K562 (cell line): ENCODE measurements around the gene SLC37A4. TPM values are rescaled to one million over a fixed set of nuclear protein-coding genes. Genes with fewer than 3 reads are reported as not detected.
"Not testable (repeated sequence)": the region's sequence is repeated elsewhere in the genome, so short reads cannot be mapped to it uniquely, and the experiment has no call there.

ENCODE experiments used
- ATAC-seq: fragments of 200-7000 bp; cut with Tn5 transposase; 3 replicates; pipeline ENCODE4 v1.9.1; 2020; ENCODE audit warnings: moderate library complexity
- BruUV-seq: library from RNA; stranded (reverse); fragments of 400-500 nt; replicated peaks from 2 replicates; lab custom pipeline; 2021; lab: Mats Ljungman, UMichigan
- CTCF ChIA-PET: fragments of 300-600 bp; formaldehyde crosslinking; extraction: SDS; loops from one replicate; lab custom pipeline; 2021; ENCODE audit warnings: low intra/inter-chr PET ratio; lab: Yijun Ruan, JAX
- POLR2A ChIA-PET: fragments of 300-600, 350-650 bp; sonication (Branson Sonifier 250); formaldehyde crosslinking; extraction: SDS; loops from one replicate; lab custom pipeline; 2021; ENCODE audit warnings: antibody characterized with exemption, inconsistent platforms; lab: Yijun Ruan, JAX
- DNase-seq, 4 experiments: peaks; one replicate each; pipeline versions ENCODE4 v3.0.0 to v3.0.0-alpha.2; 2011 to 2018; ENCODE audit warnings: low spot score in 3 of 4, mixed read lengths in 3 of 4; ENCODE audit errors: extremely low read depth in 1 of 4
- FAIRE-seq: peaks from 2 replicates; lab custom pipeline; 2011; peaks lifted over from hg19 to GRCh38; lab: Jason Lieb, UNC
- H2AFZ ChIP-seq: 2 replicates; pipeline ENCODE4 v1.6.0; 2011; ENCODE audit warnings: low read depth, low read length, control low read depth, inconsistent platforms
- H3K27ac ChIP-seq: fragments of 200-600 bp; 3 replicates; pipeline ENCODE4 v1.8.0; 2011; ENCODE audit warnings: low read depth, mild to moderate bottlenecking, control low read depth, inconsistent platforms, low read length, moderate library complexity, mixed read lengths; ENCODE audit errors: extremely low read depth
- H3K27me3 ChIP-seq, 2 experiments: fragments of 300-600 bp in 1 of 2; 2 replicates in 1 of 2; 3 replicates in 1 of 2; pipeline versions ENCODE4 v1.6.0 to v1.8.0; 2011; ENCODE audit warnings: inconsistent platforms in 2 of 2, low read length in 2 of 2, mild to moderate bottlenecking in 1 of 2, mixed read lengths in 1 of 2, moderate library complexity in 1 of 2; ENCODE audit not compliant: control insufficient read depth in 2 of 2, insufficient read depth in 2 of 2
- H3K36me3 ChIP-seq: fragments of 300-600 bp; 3 replicates; pipeline ENCODE4 v1.8.0; 2011; ENCODE audit warnings: mild to moderate bottlenecking, low read length, inconsistent platforms; ENCODE audit not compliant: control insufficient read depth, insufficient read depth
- H3K4me1 ChIP-seq, 2 experiments: fragments of 200-600 bp in 1 of 2; replicated peaks in 1 of 2; 2 replicates in 1 of 2; 3 replicates in 1 of 2; pipeline versions ENCODE4 v1.5.1 to v1.8.0; 2011; ENCODE audit warnings: inconsistent platforms in 2 of 2, low read length in 2 of 2, mild to moderate bottlenecking in 1 of 2, mixed read lengths in 1 of 2, moderate library complexity in 1 of 2; ENCODE audit not compliant: control insufficient read depth in 2 of 2, insufficient read depth in 2 of 2
- H3K4me2 ChIP-seq: 2 replicates; pipeline ENCODE4 v1.6.1; 2011; ENCODE audit warnings: low read length, control low read depth, inconsistent platforms, mixed read lengths; ENCODE audit not compliant: insufficient read depth
- H3K4me3 ChIP-seq: fragments of 200-600 bp; sonication (generic), shearing (Covaris generic); 2 replicates; pipeline ENCODE4 v1.5.1; 2016; ENCODE audit warnings: control low read depth, inconsistent platforms
- H3K79me2 ChIP-seq: fragments of 200-600 bp; 3 replicates; pipeline ENCODE4 v1.8.0; 2011; ENCODE audit warnings: low read length, inconsistent platforms; ENCODE audit not compliant: control insufficient read depth, insufficient read depth
- H3K9ac ChIP-seq, 2 experiments: 2 replicates each; pipeline versions ENCODE4 v1.6.0 to v1.6.1; 2011; ENCODE audit warnings: low read depth in 2 of 2, low read length in 2 of 2, control low read depth in 1 of 2, inconsistent platforms in 1 of 2, mild to moderate bottlenecking in 1 of 2, mixed read lengths in 1 of 2; ENCODE audit not compliant: insufficient read depth in 1 of 2
- H3K9me1 ChIP-seq: one replicate; pipeline ENCODE4 v1.6.0; 2011; ENCODE audit warnings: inconsistent platforms, mild to moderate bottlenecking, low read length, moderate library complexity; ENCODE audit not compliant: control insufficient read depth, insufficient read depth
- H3K9me3 ChIP-seq: replicated peaks from 2 replicates; pipeline ENCODE4 v1.5.1; 2011; ENCODE audit warnings: low read depth, low read length, inconsistent platforms; ENCODE audit not compliant: control insufficient read depth, insufficient read depth
- H4K20me1 ChIP-seq: replicated peaks from 2 replicates; pipeline ENCODE4 v1.6.1; 2011; ENCODE audit warnings: low read length, inconsistent platforms, mixed read lengths; ENCODE audit not compliant: control insufficient read depth, insufficient read depth
- DNMT1 ChIP-seq: fragments of 450-650 bp; IDR thresholded peaks from 2 replicates; pipeline ENCODE4 v1.6.1; 2016; ENCODE audit warnings: antibody characterized with exemption, mild to moderate bottlenecking
- HEY1 ChIP-seq: fragments of 250-450 bp; sonication (Bioruptor Pico); IDR thresholded peaks from 2 replicates; pipeline ENCODE4 v1.5.0; 2020; ENCODE audit warnings: mild to moderate bottlenecking, moderate library complexity, borderline replicate concordance
- ZBTB33 ChIP-seq: sonication (generic); formaldehyde crosslinking; IDR thresholded peaks from 2 replicates; pipeline ENCODE4 v1.8.1; 2023; ENCODE audit warnings: mild to moderate bottlenecking, missing genetic modification reagents
- ZNF592 ChIP-seq: fragments of 450-650 bp; IDR thresholded peaks from 2 replicates; pipeline ENCODE4 v1.6.1; 2017; ENCODE audit warnings: antibody characterized with exemption, mild to moderate bottlenecking
- WGBS: fragments of 100-300 bp; shearing (Covaris generic); methylation state at CpG from one replicate; pipeline ENCODE4 v1.1.6; 2016; ENCODE audit warnings: low coverage, mixed read lengths; ENCODE audit not compliant: insufficient coverage; ENCODE audit errors: missing lambda C conversion rate; 5-methylcytosine and 5-hydroxymethylcytosine counted together
- in situ Hi-C: fragments of 300-500 bp; cut with MboI; formaldehyde crosslinking; loops from 4 replicates; pipeline ENCODE4 v1.15.0; 2018; ENCODE audit warnings: inconsistent platforms, mixed read lengths
- intact Hi-C: fragments of 100-400 bp; cut with micrococcal nuclease; formaldehyde crosslinking; loops from 2 replicates; pipeline ENCODE4 v1.14.2; 2022
- polyA plus RNA-seq, 8 experiments: library from polyadenylated mRNA; depleted of rRNA in 4 of 8; stranded (reverse) in 5 of 8; unstranded in 3 of 8; fragments of >200 nt; fragmentation: Nextera tagmentation in 2 of 8; fragmentation: Illumina TruSeq in 1 of 8; extraction: Ambion mirVana in 2 of 8; extraction: Trizol in 1 of 8; gene quantifications; 2 replicates each; pipeline versions ENCODE4 v1.2.1 to v1.2.3, GENCODE V29; 2011 to 2014; ENCODE audit warnings: inconsistent platforms in 1 of 8, missing spikeins in 1 of 8
- total RNA-seq, 7 experiments: library from RNA; depleted of rRNA in 6 of 7; stranded (reverse); fragments of >200 nt in 6 of 7; fragmentation: Illumina TruSeq in 2 of 7; extraction: Trizol in 2 of 7; gene quantifications; 2 replicates each; pipeline versions ENCODE4 v1.2.1 to v1.2.3, GENCODE V29; 2011 to 2021; ENCODE audit warnings: low replicate concordance in 1 of 7

Gene SLC37A4
- total and polyA plus RNA-seq, 9 of the 15 experiments (the other 6 are each of a cell fraction or from before 2014, with no cell fraction given), result 24.7 to 73.9 (median 40.7) TPM

- TF ChIP-seq HEY1 (CRISPR knock-in tag) (no peak), DNMT1 (no peak)
- TF ChIP-seq, all 486 proteins: peak for 0
Measured at GRCh38 chr11:119061256-119061655, 30.6 kb upstream of the SLC37A4 start (continued).

GRCh38 chr11:119059128-119059527 lies 28.5 kb upstream of the SLC37A4 start:
- H4K20me1 ChIP-seq, H3K27me3 ChIP-seq, ATAC-seq, CTCF ChIA-PET, POLR2A ChIA-PET, H3K4me3 ChIP-seq, H2AFZ ChIP-seq, H3K9me1 ChIP-seq, H3K9me3 ChIP-seq, intact Hi-C loops, H3K4me2 ChIP-seq, H3K9ac ChIP-seq, DNase-seq, BruUV-seq, in situ Hi-C loops, H3K27ac ChIP-seq, FAIRE-seq: not testable (repeated sequence)
- Histone ChIP-seq H3K4me1 (peaks cover 27 to 28% of the 10 kb centered on the region in 2 experiments; a peak in 4 of 5 replicates), H3K36me3 (peaks cover 25% of the 10 kb centered on the region), H3K79me2 (peaks cover 52% of the 10 kb centered on the region)
- WGBS, result no CpG with 5 or more reads among the region's 35 CpGs
- TF ChIP-seq ZBTB33 (CRISPR knock-in tag) (peak; percentile 78), ZNF592 (0 out of 2 replicates have a peak, but pooled peaks have one; percentile 2)
